Fibroblast of skin of left quadriceps (primary cell): ENCODE data around the gene AGAP1.

ENCODE experiments used
- DNase-seq, 2 experiments: peaks; one replicate each; pipeline ENCODE4 v3.0.0-alpha.2; 2013; ENCODE audit warnings: low read depth in 2 of 2

Gene AGAP1

DNA sequence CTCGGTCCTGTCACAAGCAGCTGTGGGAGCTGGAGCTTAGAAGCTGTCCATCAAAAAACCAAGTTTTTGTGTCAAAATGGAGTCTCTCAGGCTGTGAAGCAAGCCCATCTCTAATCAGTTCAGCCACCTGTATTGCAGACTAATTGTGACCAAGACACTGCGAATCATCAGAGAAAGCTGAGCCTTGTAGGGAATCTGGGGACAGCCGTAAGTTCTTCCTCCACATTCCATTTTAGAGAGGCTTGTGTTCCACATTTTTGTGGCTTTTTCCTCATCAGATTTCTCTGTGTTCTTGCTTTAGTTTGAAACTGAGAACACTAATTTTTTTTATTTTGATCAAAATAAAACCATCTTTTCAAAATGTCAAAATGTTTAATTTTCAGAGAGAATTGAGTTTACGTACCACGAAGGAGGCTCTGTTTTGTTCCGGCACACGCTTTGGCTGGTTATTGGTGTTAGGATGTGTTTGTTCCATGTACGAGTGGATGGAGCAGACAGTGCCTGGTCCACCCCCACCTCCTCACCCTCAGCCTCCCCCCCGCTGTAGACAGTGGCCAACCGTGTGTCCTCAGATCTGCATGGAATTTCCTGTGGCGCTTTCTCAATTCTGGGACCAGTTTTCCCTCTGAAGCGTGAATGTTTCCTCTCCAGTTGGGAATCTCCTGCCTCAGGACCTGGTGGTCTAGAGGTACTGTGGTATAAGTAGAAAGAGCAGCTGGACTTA, 140.8 kb downstream of the AGAP1 start:
- peak; percentile 35 to 45 for DNase-seq

DNA sequence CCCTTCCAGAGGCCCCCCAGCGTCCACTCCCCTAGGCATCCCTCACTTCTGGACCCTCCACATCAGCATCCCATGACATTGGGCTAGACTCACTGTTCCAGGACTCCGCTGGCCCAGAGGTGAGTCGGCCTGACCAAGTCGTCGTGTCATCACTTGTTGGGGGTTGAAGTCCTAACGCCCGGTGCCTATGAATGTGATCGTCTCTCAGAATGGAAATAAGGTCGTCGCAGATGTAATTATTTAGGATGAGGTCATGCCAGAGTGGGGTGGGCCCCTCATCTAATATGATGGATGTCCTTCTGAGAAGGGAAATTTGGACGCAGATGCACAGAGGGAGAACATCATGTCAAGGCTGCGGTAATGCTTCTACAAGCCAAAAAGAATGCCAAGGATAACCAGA, 142.7 kb downstream of the AGAP1 start:
- no peak for DNase-seq

DNA sequence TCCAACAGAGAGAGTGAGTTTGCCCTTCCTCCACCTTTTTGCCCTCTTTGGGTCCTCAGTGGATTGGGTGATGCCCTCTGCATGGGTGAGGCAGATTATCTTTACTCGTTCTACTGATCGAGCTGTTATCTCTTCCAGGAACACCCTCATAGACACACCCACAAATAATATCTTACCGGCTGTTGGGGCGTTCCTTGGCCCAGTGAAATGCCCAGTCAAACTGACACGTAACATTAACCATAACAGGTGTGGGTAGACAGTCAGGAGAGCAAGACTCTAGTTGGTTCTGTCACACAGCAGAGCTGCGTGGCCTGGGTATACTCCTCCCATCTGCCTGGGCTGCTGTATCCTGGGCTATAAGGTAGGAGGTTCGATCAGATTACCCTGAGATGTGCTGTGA, 144.1 kb downstream of the AGAP1 start:
- DNase-seq = no peak

DNA sequence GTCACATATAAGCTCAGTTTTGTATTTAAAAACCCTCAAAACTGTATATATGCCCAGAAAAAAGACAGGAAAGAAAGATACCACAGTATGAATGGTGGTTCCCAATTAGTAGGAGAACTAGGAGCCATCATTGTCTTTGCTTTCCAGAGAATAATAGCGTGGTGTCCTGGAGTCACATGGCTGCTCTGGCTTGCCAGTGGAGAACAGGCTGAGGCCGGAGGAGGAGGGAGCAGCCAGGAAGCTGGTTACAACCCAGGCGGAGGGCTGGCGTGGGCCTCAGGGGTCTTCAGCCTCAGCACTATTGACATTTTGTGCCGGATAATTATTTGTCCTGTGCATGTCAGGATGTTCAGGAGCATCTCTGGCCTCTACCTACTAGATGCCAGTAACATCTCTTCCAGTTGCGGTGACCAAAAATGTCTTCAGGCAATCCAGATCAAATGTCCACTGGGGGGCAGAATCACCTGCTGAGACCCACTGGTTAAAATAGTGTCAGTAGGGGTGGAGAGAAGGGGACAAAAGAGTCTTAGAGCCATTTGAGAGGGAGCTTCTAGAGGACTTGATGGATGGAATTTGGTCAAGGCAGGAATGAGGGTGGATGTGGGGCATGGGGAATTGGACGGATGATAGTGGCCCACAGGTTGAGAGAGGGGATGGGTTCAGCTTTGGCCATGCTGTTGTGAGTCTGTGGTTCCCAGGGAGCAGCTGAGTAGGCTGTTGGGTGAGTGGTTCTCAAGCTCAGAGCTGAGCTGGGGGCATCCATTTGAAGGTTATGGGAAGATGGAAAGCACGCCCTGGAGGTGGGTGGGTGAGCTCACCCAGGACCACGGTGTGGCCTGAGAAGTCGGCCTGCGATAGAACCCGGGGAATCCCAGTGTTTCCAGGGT, 144.9 kb downstream of the AGAP1 start:
- DNase-seq = no peak

DNA sequence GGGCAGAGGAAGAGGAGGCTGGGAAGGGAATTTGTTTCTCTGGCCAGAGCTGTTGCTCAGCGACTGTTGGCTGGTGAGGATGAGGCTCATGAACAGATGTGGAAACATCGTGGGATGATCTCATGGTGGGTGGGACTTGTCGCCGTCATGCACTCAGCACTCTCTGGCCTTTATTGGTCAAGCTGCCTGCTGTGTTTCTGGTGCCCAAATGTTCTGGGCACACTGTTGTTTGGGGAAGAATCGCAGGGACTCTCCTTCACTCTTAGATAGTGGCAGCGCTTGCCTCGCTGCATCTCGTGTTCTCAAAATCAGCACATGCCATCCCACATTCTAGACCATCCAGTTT, 145.6 kb downstream of the AGAP1 start:
- peak in 1 of 2 experiments; percentile 26 for DNase-seq

DNA sequence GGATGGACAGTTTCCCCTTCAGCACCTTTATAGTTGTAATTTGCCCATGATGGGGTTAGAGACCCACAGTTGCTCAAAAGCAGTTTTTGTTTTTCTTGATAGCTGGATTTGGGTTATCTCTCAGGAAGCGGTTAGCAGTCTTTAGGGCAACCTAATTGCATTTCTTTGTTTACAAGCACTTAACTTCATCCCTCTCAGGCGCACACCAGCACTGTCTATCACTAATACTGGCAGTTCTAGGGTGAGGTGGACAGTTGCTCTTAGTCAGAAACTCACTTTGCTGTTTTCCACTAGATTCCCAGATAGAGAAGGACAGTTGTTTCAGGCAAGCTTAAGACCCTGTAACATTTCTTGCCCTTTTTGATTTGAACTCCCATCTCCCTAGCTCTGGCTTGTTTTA, 146.0 kb downstream of the AGAP1 start:
- no peak for DNase-seq

DNA sequence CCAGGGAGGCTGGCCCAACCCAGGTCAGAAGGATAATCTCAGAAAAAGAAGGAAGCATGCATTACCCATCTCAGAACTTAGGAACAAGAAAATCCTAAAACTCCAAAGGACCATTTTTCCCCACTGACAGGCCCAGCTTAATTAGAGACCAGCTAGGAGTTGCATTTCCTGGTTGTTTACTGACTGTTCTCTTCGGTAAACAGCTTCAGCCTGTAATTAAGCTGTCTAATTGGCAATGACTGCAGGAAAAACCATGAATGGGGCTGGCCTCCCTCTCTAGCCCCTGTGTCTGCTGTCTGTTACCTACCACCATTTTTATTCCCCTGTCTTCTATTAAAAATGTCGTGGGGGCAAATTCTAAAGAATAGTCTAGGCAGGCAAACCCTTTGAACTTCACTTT, 146.5 kb downstream of the AGAP1 start:
- DNase-seq = no peak

DNA sequence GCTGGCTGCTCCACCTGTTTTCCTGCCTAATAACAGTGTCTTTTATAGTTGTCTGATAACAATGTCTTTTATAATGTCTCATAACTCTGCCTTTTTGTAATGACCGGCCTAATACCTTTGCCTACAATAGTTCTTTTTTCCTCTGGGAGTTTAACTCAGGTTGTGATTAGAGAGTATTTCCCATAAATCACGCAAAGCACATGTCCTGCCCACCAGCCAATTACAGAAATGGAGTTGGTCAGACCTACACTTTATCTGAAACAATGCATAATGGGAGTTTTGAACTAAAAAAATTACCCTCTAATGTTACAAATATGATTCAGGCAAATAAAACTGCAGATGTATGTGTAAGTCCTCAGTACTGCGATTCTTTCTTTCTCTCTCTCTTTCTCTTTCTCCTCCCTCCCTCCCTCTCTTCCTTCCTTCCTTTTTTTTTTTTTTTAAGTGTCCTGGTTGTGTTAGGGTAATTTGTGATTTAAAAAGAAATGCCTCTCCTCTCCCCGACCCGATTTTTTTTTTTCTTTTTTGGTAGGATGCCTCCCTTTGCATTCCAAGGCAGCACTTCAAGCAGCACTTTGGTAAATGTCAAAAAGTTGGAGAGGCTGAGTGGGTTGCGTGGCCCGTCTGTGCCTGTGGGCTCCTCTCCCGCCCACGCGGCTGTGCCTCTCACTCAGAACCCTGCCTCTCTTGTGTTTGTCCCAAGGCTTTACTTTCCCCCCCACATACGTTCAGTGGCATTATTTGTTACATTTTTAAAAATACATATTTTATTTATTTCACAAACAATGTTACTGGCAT, 147.3 kb downstream of the AGAP1 start:
- no peak for DNase-seq

DNA sequence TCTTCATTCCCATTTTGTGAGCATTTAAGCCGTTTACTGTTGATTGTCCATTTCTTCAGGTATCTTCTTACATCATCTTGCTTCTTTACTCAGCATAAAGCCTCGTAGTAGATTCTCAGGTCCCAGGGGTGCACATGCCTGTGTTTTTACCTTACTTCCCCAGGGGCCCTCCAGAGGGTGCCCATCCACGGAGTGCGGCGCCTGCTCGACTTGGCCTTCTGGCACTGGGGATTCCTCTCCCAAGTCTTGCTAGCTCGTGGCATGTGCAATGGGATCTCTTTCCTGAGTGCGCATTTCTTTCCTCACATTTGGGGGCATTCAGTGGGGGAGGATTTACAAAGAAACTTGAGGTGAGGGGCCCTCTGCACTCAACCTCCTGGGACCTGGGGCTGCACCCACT, 148.1 kb downstream of the AGAP1 start:
- no peak for DNase-seq

DNA sequence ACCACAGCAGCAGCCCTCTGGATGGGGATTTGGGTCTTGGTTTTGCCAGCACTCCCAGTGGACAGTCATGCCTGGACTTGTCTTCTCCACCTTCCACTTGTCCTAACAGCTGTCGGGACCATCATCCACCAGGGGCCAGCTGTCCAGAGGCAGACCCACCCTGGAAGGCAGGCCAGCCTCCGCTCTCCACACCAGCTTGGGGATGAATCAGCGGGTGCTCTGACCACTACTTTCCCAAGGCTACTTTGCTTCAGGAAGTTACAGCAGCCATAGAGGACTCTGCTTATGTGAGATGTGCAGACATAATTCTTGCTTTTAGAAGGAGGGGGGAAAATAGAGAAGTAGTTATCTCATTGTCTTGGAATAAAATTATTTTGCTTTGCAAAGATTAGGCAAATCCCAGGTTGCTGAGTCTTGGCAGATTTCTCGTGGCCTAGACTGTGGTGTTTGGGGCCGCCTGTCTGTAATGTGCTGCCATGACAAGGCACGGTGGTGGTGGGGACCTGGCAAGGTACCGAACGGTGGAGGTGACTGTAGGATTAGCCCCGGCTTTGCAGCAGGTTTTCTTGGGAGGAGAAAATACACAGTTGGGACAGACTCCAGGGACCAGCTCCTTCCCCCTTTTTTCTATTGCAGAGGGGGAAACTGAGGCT, 148.7 kb downstream of the AGAP1 start:
- DNase-seq = no peak

DNA sequence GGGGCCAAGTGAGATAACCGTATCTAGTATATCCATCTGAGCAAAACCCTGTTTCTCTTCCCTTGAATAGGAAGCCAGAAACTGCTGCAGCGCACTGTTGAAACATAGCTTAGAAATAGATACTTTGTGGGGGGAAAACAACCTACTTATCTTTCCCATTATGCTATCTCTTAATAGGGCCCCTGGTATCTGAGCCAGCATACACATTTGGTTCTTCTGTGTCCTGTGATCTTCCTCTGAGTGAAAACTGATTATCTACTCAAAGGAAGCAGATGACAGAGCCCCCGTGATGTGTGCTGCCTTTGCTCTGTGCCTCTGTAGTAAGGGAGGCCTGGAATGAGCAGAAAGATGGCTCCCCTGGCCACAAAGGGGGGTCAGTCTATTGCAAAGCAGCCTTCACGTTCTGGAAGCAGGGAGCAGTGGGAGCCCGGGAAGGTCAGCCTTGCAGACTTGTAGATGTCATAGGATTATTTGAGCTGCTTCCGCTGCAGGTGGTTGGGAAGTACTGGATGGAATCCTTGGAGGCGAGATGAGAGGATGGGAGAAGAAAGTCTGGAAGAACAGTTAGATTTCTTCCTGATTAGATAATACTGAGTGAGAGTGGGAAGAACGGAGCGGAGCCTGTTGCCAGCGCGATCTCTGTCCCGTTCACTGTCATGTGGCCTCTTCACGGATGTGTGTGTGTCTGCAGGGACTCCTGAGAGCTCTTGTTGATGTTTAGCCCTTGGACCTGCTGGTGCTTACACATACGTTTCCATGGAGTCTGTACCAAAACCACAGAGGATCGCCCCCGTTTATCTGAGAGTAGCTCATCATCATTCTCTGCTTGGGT, 150.1 kb downstream of the AGAP1 start:
- DNase-seq = no peak

DNA sequence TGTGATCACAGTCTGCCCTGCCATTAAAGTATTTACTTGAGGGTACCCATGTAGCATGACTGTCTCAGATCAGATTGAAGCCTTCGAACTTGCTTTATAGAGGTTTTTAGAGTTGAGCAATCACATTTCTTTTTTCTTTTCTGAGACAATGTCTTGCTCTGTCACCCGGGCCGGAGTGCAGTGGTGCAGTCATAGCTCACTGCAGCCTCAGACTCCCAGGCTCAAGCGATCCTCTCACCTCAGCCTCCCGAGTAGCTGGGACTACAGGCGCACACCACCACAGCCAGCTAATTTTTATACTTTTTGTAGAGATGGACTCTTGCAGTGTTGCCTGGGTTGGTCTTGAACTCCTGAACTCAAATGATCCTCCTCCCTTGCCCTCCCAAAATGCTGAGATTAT, 153.4 kb downstream of the AGAP1 start:
- no peak for DNase-seq

DNA sequence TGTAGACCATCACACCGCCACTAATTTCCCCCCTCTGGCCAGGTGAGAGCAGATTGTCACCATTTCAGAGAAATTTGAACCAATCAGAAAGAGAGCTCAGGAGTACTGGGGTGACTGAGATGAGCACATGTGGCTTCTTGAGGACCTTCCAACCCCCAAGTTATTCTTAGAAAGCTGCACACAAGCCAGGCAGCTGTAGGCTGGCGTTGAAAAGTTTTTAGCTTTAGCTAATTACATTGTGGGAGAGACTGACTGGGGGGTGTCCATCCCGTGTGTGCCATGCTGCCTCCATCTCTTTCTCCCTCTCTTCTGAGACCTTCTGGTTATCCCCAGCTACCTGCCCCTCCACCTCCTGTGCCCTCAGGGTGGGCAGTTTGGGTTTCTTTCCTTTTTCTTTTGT, 154.0 kb downstream of the AGAP1 start:
- no peak for DNase-seq

DNA sequence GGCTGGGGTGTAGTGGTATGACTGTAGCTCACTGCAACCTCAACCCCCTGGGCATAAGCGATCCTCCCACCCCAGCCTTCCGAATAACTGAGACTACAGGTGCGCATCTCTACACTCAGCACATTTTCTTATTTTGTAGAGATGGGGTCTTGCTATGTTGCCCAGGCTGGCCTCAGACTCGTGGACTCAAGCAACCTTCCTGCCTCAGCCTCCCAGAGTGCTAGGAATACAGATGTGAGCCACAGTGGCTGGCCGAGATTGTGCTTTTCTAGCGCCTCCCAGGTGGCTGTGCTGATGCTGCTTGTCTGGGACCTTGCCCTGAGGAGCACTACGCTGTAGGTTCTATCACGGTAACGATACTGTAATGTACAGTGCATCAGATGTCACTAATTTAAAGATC, 155.6 kb downstream of the AGAP1 start:
- no peak for DNase-seq

DNA sequence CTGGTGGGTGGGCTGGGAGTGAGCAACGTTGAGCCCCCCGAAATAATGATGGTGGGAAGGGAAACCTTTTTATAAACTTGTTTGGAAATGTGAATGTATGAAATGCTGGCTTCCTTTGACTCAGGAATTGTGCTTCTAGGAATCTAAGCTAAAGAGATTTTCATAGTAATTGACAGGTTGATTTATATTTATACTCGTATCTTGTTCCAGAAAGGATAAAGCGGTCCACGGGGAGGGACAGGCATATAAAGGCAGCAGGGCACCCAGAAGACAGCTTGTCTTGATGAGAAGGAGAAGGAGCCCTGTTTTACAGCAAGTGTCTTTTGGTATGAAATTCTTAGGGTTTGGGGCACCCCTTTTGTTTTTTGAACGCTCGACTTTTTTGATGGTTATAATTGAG, 157.8 kb downstream of the AGAP1 start:
- no peak for DNase-seq

DNA sequence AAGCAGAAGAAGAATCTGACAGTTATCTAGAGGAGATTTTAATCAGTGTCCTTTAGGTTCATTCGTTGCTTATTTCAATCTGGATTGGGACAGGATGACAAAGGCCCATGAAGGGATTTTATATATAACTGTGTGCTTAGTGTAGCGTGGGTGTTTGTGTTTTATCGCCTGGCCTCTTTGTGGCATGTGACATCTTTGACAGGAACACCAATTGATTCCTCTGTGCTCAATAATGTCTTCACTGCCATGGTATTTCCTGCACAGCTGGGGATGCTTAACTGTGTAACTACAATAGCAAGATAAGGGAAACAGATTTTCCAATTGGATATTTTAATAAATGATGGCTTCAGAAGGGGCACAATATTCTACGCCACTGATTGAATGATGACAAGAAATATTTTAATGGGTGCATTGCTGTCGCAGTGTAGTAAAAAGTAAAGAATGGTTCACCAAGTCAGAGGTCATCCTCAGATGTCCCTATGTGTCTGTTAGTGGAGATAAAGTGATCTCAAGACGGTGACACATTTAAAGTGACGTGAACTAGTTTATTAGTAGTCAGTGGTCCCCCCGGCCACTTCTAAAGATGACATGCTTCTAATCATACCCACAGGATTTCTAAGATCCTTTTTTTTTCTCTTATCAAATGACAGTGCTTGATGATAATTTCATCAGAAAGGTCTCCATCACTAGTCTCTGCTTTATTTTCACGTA, 160.4 kb downstream of the AGAP1 start:
- no peak for DNase-seq

DNA sequence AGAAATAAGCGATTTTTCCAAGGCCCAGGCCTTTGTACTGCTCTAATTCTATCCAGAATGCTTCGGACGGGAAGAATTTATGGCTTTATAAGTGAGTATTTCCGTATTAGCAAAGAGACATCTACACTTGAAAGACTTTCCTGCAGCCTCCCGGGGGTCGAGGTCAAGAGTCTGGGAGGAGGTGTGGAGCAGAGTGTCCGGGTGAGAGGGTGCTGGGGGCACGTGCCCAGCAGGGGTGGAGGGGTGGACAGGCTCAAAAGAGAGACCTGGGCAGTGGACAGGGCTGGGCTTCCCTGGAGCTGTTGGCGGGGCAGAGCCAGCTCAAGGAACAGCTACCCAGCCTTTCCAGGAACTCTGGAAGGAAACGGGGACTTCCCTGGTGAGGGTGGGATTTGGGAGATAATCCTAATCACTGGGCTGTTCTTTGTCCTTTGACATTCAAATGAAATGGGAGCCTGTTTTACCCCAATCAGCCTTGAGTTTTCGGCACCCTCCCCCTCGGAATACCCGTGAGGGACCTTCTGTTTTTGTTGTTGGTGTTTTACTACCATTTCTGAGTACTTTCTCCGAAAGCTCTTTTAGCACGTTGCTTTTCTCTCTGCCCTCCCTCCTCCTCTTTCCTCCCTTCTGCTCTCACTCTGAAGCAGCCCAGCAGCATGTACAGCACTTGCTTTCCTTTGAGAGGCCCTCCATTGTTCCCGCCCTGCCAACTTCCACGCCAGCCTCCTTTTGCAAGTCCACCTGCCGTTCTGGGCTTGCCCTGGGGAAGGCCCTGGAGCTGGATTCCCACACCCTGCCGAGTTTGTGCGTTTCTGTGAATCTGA, 164.7 kb downstream of the AGAP1 start:
- no peak for DNase-seq

DNA sequence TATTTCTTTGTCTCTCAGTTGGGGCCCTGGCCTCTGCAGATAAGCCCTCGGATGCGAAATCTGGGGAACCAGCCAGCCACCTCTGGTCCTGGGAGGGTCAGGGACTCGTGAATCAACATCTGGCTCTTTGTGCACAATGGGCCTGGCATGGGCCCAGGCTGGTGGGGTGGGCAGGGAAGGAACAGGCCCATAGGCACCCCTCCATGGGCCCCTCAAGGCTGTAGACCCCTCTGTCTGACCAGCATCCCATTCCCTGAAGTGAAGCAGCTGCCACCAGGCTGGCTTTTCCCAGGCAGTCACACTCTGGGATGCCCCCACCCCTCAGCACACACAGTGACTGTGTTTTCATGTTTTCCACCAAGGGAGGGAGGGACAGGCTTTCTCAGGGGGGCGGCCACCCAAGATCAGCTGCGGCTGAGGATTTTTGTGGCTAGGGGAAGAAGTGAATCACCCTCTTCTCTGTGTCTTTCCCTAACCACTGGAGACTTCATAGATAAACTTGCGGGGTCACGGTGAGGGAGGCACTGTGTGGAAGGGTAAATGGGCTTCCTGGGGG, 166.0 kb downstream of the AGAP1 start:
- peak; percentile 52 to 56 for DNase-seq

DNA sequence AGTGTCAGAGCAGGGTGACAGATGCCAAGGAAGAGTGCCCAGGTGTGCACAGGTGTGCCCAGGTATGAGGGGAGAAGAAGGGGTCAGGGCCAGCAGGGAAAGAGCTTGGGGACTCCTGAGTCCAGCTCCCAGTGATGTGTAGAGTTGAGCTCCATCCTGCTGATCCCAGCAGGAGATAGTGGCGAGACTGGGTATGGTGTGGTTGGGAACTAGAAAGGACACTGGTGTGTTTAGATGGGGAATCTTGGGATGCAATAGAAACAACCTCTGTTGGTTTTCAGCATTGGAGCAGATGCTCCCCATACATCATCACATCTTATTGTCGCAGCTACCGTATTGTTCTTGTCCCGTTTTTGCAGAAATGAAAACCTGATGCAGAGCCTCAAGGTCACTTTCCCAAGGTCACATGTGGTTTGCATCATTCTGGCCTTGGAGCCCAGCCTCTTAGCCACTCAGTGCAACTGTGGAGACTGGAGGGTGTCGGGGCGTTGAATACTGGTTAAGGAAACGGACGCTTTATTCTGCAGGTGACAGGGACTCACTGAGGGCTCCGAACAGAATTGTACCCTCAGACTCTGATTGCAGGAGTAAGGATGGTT, 166.7 kb downstream of the AGAP1 start:
- no peak for DNase-seq
